RPMI8226 (cell line): ENCODE data around the gene TRAIP.
"Not testable (repeated sequence)": the region's sequence is repeated elsewhere in the genome, so short reads cannot be mapped to it uniquely, and the experiment has no call there.

ENCODE experiments used
- DNase-seq: peaks from one replicate; pipeline ENCODE4 v3.0.0-alpha.2; 2015

Gene TRAIP

GRCh38 chr3:49856181-49857005 is at the start of gene TRAIP:
Gene TRAIP (minus strand): TSS chr3:49856564. CDS start chr3:49856453, 111 bp downstream.
- peak; percentile 97 for DNase-seq

GRCh38 chr3:49904448-49904847 is 48.1 kb upstream of the TRAIP start:
- DNase-seq = not testable (repeated sequence)

- DNase-seq = peak; percentile 87
These were observed 47.4 kb upstream of the TRAIP start, which contains the start of gene MST1R for GRCh38 chr3:49903451-49904424. Gene MST1R (minus strand): TSS chr3:49903873. CDS start chr3:49903609, 264 bp downstream.

- DNase-seq = no peak
These were observed 46.4 kb upstream of the TRAIP start for GRCh38 chr3:49902511-49903345.

GRCh38 chr3:49901366-49902339 is 45.3 kb upstream of the TRAIP start:
- DNase-seq = peak; percentile 35

GRCh38 chr3:49900491-49901153 is 44.3 kb upstream of the TRAIP start:
- DNase-seq = peak; percentile 91

GRCh38 chr3:49899815-49900214 is 43.5 kb upstream of the TRAIP start:
- DNase-seq = peak; percentile 32

GRCh38 chr3:49898991-49899390 is 42.6 kb upstream of the TRAIP start:
- no peak for DNase-seq

- no peak for DNase-seq
These were observed 40.0 kb upstream of the TRAIP start for GRCh38 chr3:49896345-49896744.

GRCh38 chr3:49895791-49896190 is 39.4 kb upstream of the TRAIP start:
- no peak for DNase-seq

GRCh38 chr3:49889296-49889695 is 32.9 kb upstream of the TRAIP start:
- DNase-seq = no peak

- no peak for DNase-seq
These were observed 30.5 kb upstream of the TRAIP start for GRCh38 chr3:49886922-49887265.

- no peak for DNase-seq
These were observed 27.6 kb upstream of the TRAIP start for GRCh38 chr3:49883998-49884397.

GRCh38 chr3:49882166-49882565 is 25.8 kb upstream of the TRAIP start:
- DNase-seq = no peak

- peak; percentile 47 for DNase-seq
These were observed 24.4 kb upstream of the TRAIP start for GRCh38 chr3:49880581-49881315.

- no peak for DNase-seq
These were observed 23.4 kb upstream of the TRAIP start for GRCh38 chr3:49879721-49880120.

- DNase-seq = peak; percentile 34
These were observed 22.3 kb upstream of the TRAIP start for GRCh38 chr3:49878686-49879085.

- no peak for DNase-seq
These were observed 21.4 kb upstream of the TRAIP start for GRCh38 chr3:49877716-49878115.

GRCh38 chr3:49876567-49876966 is 20.2 kb upstream of the TRAIP start:
- no peak for DNase-seq

GRCh38 chr3:49873623-49874022 is 17.3 kb upstream of the TRAIP start:
- DNase-seq = no peak
